ENCODE data around the gene ZNF488.

ZNF488 gene

GRCh38 chr10:47329855-47330254 lies 54.2 kb downstream of the ZNF488 start:
- no peak overlapping the region for H3K4me3 ChIP-seq (ENCODE audit: low read depth, low read length)
- no peak for DNase-seq (ENCODE audit: low read depth)
- TF ChIP-seq CTCF (IDR thresholded peaks at IDR 0.05; ENCODE audit: low read depth, low read length, missing control alignments) = no peak

- no peak overlapping the region for H3K4me3 ChIP-seq (ENCODE audit: low read depth, low read length)
- TF ChIP-seq CTCF (IDR thresholded peaks at IDR 0.05; ENCODE audit: low read depth, low read length, missing control alignments) = no peak
- no peak for DNase-seq (ENCODE audit: low read depth)
Measured at GRCh38 chr10:47326927-47327330, 57.2 kb downstream of the ZNF488 start.

GRCh38 chr10:47326306-47326926 lies 57.7 kb downstream of the ZNF488 start:
- no peak for TF ChIP-seq CTCF (IDR thresholded peaks at IDR 0.05; ENCODE audit: low read depth, low read length, missing control alignments)
- H3K4me3 ChIP-seq (ENCODE audit: low read depth, low read length) = no peak overlapping the region
- DNase-seq (ENCODE audit: low read depth) = no peak

GRCh38 chr10:47325303-47326291 lies 58.5 kb downstream of the ZNF488 start:
- no peak overlapping the region for H3K4me3 ChIP-seq (ENCODE audit: low read depth, low read length)
- no peak for DNase-seq (ENCODE audit: low read depth)
- TF ChIP-seq CTCF (IDR thresholded peaks at IDR 0.05; ENCODE audit: low read depth, low read length, missing control alignments) = no peak

GRCh38 chr10:47323636-47324296 lies 60.3 kb downstream of the ZNF488 start:
- H3K4me3 ChIP-seq (ENCODE audit: low read depth, low read length) = no peak overlapping the region
- no peak for DNase-seq (ENCODE audit: low read depth)
- TF ChIP-seq CTCF (IDR thresholded peaks at IDR 0.05; ENCODE audit: low read depth, low read length, missing control alignments) = no peak

- DNase-seq (ENCODE audit: low read depth) = no peak
- H3K4me3 ChIP-seq (ENCODE audit: low read depth, low read length) = no peak overlapping the region
Measured at GRCh38 chr10:47323087-47323486, 61.0 kb downstream of the ZNF488 start.

More at GRCh38 chr10:47323087-47323486, 61.0 kb downstream of the ZNF488 start:
- no peak for TF ChIP-seq CTCF (IDR thresholded peaks at IDR 0.05; ENCODE audit: low read depth, low read length, missing control alignments)

Measured in GM12864 (cell line).